Stimulated activated CD4-positive, alpha-beta T cell treated with anti-CD3 and anti-CD28 coated beads, Interleukin-1b, Interleukin-23, amount 100 ng/mL, for 48 hours (primary cell): Measurements from ENCODE around the gene LCN10.
"Not testable (repeated sequence)": the region's sequence is repeated elsewhere in the genome, so short reads cannot be mapped to it uniquely, and the experiment has no call there.

Source experiments
- DNase-seq: peaks from one replicate; pipeline ENCODE4 v3.0.0-alpha.2; 2020

LCN10 gene

GRCh38 chr9:136718345-136719194 lies 24.2 kb downstream of the LCN10 start:
- no peak for DNase-seq

- DNase-seq = no peak
Observed at GRCh38 chr9:136717399-136717798, 25.3 kb downstream of the LCN10 start.

- no peak for DNase-seq
Observed at GRCh38 chr9:136714893-136715274, 27.9 kb downstream of the LCN10 start.

- no peak for DNase-seq
Observed at GRCh38 chr9:136714096-136714892, 28.4 kb downstream of the LCN10 start.

GRCh38 chr9:136713550-136713949 lies 29.2 kb downstream of the LCN10 start:
- DNase-seq = no peak

- no peak for DNase-seq
Observed at GRCh38 chr9:136712690-136713544, 29.8 kb downstream of the LCN10 start.

- DNase-seq = no peak
Observed at GRCh38 chr9:136711751-136712689, 30.7 kb downstream of the LCN10 start, which contains the start of gene DIPK1B. Gene DIPK1B, plus strand, starts transcription at chr9:136712572. Its CDS starts 94 bp downstream, at chr9:136712666.

- not testable (repeated sequence) for DNase-seq
Observed at GRCh38 chr9:136711219-136711648, 31.5 kb downstream of the LCN10 start.

GRCh38 chr9:136710543-136710942 lies 32.2 kb downstream of the LCN10 start:
- DNase-seq = no peak

GRCh38 chr9:136709454-136710109 lies 33.2 kb downstream of the LCN10 start:
- DNase-seq = no peak

- DNase-seq = no peak
Observed at GRCh38 chr9:136707849-136708517, 34.8 kb downstream of the LCN10 start.

GRCh38 chr9:136707011-136707410 lies 35.7 kb downstream of the LCN10 start:
- no peak for DNase-seq

- DNase-seq = no peak
Observed at GRCh38 chr9:136705564-136705963, 37.2 kb downstream of the LCN10 start.

GRCh38 chr9:136704741-136705140 lies 38.0 kb downstream of the LCN10 start:
- DNase-seq = not testable (repeated sequence)

GRCh38 chr9:136703276-136703860 lies 39.4 kb downstream of the LCN10 start:
- DNase-seq = no peak

- DNase-seq = no peak
Observed at GRCh38 chr9:136701668-136702053, 41.1 kb downstream of the LCN10 start.

- DNase-seq = peak; percentile 86
Observed at GRCh38 chr9:136700959-136701667, 41.6 kb downstream of the LCN10 start.

- no peak for DNase-seq
Observed at GRCh38 chr9:136700304-136700703, 42.4 kb downstream of the LCN10 start.

- DNase-seq = no peak
Observed at GRCh38 chr9:136698635-136699246, 44.0 kb downstream of the LCN10 start.
